GM19397 (cell line): ENCODE measurements around the gene CCDC88C.
"Not testable (repeated sequence)": the region's sequence is repeated elsewhere in the genome, so short reads cannot be mapped to it uniquely, and the experiment has no call there.

ENCODE experiments used
- ATAC-seq: cut with Tn5 transposase; IDR thresholded peaks from one replicate; pipeline ENCODE4 v1.9.1; 2021; ENCODE audit warnings: mild to moderate bottlenecking, moderate library complexity; ENCODE audit not compliant: unreplicated experiment

The CCDC88C gene, protein sequence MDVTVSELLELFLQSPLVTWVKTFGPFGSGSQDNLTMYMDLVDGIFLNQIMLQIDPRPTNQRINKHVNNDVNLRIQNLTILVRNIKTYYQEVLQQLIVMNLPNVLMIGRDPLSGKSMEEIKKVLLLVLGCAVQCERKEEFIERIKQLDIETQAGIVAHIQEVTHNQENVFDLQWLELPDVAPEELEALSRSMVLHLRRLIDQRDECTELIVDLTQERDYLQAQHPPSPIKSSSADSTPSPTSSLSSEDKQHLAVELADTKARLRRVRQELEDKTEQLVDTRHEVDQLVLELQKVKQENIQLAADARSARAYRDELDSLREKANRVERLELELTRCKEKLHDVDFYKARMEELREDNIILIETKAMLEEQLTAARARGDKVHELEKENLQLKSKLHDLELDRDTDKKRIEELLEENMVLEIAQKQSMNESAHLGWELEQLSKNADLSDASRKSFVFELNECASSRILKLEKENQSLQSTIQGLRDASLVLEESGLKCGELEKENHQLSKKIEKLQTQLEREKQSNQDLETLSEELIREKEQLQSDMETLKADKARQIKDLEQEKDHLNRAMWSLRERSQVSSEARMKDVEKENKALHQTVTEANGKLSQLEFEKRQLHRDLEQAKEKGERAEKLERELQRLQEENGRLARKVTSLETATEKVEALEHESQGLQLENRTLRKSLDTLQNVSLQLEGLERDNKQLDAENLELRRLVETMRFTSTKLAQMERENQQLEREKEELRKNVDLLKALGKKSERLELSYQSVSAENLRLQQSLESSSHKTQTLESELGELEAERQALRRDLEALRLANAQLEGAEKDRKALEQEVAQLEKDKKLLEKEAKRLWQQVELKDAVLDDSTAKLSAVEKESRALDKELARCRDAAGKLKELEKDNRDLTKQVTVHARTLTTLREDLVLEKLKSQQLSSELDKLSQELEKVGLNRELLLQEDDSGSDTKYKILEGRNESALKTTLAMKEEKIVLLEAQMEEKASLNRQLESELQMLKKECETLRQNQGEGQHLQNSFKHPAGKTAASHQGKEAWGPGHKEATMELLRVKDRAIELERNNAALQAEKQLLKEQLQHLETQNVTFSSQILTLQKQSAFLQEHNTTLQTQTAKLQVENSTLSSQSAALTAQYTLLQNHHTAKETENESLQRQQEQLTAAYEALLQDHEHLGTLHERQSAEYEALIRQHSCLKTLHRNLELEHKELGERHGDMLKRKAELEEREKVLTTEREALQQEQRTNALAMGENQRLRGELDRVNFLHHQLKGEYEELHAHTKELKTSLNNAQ (N-terminal part only)

DNA sequence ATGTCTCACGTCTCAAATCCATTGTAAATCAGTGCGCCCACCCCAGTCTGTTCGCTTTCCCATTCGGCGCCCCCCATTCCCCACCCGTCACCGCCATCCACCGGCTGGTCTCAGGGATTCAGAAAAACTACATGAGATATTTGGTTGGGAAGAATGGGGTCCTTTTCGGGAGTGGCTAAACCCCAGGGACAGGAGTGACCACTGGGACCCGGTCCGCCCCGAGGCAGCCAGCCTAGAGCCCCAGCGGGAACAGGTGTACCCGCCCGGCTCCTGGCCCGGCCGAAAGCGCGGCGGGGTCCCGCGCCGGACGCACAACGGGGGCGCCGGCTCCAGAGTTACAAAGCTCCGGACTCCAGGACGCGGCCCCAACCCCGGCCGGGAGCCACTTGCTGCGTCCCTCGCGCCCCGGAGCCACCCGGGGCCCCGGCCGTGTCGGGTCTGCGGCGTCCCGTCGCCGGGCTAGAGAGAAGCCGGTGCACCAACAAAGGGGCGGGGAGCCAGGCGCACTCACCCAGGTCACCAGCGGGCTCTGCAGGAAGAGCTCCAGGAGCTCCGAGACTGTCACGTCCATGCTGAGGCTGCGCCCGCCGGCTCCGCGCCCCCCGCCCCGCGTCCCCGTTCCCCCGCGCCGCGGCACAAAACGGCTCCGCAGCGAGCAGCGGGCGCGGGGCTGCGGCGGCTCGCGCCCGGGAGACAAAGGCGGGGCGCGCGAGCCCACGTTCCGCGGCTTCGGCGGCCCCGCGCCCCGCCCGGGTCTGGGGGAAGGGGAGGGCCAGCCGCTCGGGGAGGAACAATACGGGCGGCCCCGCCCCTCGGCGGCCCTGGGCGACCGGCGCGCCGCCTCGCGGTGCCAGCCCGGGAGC, at the start of gene CCDC88C:
TSS of gene CCDC88C (minus strand) at position 701 of the 863 bp plus-strand sequence. CDS start at position 571, 130 bp downstream.
- ATAC-seq: peak; percentile 60

DNA sequence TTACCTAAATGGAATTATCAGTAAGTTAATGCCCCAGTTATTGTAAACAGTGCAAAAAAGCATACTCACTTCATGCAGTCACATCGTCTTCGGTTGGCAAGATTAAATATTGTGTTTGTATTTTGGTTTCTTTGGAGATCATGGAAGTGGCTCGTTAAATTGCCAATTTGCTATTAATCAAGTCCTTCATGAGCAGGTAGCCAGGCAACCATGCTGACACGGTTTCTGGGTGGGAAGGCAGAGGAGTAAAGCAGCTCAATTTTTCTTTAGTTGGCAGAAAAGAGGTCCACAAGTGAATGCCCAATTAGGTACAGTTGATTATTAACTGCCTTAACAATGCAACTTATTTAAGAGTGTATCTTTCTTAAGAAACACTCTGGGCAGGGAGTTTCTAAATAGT, 48.6 kb upstream of the CCDC88C start:
- ATAC-seq: no peak

DNA sequence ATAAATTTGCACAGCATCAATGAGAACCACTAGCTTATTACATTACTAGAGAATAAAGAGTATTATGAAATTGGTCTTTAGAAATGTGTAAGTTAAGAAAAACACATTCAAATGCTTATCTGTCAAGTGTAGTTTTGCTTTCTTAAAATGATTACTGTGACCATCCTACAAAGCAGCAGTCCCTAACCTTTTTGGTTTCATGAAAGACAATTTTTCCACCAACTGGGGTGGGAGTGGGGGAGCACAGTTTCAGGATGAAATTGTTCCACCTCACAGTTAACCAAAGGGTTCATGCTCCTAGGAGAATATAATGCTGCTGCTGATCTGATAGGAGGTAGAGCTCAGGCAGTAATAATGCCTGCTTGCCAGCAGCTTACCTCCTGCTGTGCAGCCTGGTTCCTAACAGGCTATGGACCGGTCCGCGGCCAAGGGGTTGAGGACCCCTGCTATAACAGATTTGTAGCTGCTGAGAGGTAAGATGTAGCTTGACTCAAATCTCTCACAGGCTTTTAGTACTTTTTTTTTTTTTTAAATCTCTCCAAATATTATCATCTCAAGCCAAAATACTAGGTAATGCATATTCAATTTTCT, 47.1 kb upstream of the CCDC88C start:
- no peak for ATAC-seq

DNA sequence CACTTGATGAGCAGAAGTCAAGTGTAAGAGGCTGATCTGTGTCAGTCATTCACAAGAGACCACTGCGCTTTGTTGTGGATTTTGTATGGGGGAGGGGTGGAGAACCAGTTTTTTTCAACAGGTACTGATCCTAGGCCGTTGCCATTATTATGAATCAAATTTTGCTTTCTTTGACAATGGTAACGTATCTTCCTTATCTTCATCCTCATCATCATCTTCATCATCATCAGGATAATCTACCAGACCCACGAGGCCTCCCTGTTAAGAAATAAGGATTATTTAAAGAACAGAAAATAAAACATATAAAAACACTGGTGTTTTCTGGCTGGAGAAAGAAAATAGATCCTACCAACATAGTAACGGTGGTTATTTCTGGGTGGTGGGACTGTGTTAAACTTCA, 41.0 kb upstream of the CCDC88C start:
- no peak for ATAC-seq

DNA sequence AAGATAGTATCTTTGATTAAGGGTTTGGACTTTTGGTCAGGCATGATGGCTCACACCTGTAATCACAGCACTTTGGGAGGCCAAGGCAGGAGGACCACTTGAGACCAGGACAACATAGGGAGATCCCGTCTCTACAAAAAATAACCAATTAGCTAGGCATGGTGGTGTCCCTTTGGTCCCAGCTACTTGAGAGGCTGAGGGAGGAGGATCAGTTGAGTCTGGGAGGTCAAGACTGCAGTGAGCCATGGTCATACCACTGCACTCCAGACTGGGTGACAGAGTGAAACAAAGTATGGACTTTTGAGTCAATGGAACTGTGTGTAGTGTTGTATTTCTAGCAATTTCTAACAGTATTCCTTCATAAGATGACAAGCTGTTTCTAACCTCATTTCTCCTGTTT, 38.7 kb upstream of the CCDC88C start:
- ATAC-seq: no peak

DNA sequence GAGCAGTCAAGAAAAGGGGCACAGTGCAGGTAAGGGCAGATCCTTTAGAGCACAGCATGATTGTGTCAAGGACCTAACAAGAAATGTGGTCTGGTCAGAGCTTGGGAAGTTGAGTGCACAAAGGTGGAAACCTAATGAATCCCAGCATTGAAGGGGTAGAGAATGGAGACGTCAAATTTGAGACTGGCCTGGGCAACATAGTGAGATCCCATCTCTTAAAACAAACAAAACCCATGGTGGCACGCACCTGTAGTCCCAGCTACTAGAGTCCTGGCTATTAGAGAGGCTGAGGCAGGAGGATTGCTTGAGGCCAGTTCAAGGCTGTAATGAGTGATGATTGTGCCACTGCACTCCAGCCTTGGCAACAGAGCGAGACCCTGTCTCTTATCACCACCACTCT, 37.0 kb upstream of the CCDC88C start:
- ATAC-seq: no peak

DNA sequence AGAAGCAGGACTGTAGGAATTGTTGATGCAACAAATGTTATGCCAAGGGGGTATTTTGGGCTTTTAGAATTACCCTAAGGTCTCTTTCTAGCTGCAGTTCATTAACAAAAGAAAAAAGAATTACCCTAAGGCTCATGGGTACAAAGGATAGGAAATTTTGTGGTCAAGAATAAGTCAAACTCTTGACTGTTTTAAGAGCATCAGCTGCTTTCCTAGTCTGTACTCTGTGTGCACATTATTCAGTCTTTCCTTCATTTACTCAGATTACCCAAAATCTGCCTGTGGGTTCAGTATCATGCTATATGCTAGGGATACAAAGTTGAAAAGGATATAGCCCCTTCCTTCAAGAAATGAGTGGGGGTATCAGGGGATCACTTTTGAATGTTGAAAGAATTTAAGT, 36.5 kb upstream of the CCDC88C start:
- no peak for ATAC-seq

DNA sequence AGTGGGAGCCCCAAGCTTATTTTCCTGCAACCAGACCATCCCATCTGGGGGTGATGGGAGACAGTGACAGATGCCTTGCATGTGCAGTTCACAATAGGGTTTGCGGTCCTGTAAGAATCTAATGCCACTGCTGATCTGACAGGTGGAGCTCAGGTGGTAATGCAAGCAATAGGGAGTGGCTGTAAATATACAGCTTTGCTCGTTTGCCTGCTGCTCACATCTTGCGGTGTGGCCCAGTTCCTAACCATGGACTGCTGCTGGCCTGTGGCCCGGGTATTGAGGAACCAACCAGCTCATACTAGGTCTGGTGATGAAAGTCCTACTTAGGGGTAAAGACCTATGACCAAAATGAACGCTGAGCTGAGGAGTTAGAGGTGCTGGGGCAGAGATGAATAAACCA, 36.1 kb upstream of the CCDC88C start:
- ATAC-seq: no peak

DNA sequence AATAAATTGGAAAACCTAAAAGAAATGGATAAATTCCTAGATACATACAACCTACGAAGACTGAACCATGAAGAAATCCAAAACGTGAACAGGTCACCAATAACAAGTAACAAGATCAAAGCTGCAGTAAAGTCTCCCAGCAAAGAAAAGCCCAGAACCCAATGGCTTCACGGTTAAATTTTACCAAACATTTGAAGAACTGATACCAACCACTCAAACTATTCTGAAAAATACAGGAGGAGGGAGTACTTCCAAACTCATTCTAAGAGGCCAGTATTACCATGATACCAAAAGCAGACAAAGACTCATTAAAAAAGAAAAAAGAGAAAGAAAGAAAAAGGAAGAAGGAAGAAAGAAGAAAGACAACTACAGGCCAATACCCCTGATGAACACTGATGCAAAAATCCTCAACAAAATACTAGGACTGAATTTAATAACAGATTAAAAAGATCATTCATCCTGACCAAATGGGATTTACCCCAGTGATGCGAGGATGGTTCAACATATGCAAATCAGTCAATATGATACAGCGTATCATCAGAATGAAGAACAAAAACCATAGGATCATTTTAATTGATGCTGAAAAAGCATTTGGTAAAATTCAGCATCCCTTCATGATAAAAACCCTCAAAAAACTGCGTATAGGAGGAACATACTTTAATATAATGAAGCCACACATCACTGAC, 26.9 kb upstream of the CCDC88C start:
- no peak for ATAC-seq

DNA sequence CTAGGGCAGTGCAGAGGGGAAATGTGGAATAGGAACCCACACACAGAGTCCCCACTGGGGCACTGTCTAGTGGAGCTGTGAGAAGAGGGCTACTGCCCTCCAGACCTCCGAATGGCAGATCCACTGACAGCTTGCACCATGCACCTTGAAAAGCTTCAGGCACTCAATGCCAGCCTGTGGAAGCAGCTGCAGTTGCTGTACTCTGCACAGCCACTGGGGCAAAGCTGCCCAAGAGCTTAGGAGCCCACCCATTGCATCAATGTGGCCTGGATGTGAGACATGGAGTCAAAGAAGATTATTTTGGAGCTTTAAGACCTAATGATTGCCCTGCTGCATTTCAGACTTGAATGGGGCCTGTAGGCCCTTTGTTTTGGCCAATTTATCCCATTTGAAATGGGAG, 21.7 kb upstream of the CCDC88C start:
- no peak for ATAC-seq

DNA sequence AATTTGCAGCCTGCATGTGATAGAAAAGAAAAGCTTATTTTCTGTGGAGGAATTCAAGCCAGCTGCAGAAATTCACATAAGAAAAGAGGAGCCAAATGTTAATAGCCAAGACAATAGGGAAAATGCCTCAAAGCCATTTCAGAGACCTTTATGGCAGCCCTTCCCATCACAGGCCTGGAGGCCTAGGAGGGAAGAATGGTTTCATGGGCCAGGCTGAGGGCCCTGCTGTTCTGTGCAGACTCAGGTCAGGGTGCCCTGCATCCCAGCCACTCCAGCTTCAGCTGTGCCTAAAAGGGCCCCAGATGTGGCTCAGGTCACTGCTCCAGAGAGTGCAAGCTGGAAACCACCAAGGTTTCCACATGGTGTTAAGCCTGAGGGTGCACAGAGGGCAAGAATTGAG, 21.2 kb upstream of the CCDC88C start:
- no peak for ATAC-seq

DNA sequence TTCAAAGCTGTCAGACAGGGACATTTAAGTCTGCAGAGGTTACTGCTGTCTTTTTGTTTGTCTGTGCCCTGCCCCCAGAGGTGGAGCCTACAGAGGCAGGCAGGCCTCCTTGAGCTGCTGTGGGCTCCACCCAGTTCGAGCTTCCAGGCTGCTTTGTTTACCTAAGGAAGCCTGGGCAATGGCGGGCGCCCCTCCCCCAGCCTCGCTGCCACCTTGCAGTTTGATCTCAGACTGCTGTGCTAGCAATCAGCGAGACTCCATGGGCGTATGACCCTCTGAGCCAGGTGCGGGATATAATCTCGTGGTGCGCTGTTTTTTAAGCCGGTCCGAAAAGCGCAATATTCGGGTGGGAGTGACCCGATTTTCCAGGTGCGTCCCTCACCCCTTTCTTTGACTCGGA, 18.6 kb upstream of the CCDC88C start:
- not testable (repeated sequence) for ATAC-seq

DNA sequence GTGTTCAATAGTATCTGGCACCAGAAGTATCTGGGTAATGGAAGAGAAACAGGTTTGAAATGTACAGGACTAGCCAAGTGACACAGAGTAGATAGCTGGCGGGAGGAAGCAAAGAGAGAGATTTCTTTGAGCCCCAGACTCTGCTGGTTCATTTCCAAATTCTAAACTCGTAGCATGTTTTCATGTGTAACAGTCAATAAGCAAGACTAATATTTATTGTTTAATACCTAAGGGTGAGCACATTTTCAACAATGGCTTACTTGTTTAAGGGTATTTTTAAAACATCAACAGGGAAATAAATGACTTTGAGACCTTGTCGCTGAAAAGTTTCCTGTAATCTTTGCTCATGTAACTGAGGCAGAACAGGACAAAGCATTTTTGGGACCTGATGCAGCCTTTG, 11.8 kb upstream of the CCDC88C start:
- no peak for ATAC-seq

DNA sequence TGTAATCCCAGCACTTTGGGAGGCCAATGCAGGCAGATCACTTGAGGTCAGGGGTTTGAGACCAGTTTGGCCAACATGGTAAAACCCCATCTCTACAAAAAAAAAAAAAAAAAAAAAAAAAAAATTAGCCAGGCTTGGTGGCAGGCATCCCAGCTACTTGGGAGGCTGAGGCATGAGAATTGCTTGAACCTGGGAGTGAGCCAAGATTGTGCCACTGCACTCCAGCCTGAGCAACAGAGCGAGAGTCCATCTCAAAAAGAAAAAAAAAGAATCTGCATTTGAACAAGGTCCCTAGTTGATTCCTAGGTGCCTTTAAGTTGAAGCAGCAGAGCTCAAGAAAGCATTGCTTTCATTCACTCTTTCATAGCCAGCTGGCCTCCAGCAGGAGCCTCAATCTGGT, 11.3 kb upstream of the CCDC88C start:
- ATAC-seq: not testable (repeated sequence)

DNA sequence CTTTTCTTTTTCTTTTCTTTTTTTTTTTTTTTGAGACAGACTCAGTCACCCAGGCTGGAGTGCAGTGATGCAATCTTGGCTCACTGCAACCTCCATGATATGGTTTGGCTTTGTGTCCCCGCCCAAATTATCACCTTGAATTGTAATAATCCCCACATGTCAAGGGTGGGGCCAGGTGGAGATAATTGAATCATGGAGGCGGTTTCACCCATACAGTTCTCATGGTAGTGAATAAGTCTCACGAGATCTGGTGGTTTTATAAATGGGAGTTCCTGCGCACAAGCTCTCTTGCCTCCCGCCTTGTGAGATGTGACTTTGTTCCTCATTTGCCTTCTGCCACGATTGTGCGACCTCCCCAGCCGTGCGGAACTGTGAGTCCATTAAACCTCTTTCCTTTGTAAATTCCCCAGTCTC, 7.9 kb upstream of the CCDC88C start:
- not testable (repeated sequence) for ATAC-seq

DNA sequence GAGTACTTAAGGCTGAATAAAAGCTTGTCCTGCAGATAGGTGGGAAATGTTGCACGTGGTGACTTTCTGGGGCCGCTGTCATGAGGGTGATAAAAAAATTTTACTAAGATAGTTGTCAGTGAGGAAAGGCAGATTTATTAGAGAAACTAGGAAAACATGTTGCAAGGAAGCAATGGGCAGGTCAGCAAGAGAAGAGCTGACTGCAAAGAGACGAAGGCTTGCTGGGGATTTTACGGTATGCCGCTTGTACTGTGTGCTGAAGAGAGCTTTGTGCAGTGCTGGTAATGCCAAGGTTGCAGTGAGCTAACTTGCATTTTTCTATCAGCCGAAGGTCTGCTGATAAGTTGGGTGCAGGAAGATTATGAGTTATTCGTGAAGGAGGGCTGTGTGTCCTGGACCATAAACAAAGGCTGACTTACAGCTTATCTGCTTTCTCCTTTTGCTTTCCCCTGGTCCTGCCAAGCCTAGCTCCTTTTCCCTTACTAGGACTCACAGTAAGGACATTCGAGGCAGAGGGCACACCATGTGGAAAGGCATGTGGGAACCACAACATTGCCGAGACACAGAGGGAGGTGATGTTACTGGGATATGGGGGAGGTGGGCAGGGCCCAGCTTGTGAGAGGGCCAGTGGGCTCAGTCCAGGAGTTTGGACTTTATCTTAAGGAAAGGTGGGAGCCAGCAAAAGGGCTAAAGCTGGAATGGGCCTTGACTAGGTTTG, 7.4 kb upstream of the CCDC88C start:
- no peak for ATAC-seq

DNA sequence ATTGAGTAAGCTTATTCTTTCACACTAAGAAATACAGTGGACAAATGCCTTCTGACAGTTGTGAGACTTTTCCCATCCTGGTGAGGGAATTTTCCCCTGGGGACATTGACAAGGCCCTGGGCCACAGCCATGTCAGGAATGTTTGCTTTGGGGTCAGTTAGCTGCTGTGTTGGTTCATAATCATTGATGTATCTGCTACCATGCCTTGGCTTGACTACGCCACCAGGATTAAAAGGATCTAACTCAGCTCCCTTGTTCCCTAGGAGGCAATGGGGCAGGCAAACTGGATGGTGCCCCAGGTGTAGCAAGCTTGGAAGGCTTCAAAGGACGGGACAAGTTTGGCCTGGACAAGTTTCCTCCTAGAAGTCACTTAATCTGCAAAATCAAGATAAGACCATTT, 3.1 kb upstream of the CCDC88C start:
- ATAC-seq: no peak

DNA sequence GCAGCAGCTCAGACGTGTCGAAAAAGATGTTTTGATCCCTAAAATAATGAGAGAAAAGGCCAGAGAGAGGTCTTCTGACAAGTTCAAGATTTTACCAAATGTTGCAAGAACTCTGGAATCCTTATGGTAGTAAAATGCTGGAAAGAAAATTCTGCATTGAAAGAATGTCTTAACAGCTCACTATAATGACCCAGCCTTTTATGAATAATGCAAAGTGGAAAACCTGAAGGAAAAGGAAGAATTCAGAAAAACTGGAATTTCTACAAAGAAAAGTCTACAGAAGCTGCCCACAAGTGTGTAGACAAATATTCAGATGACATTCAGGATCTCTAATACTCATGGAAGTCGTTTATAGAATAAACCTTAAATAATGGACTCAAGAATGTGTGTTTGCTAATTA, 1.8 kb upstream of the CCDC88C start:
- ATAC-seq: no peak

DNA sequence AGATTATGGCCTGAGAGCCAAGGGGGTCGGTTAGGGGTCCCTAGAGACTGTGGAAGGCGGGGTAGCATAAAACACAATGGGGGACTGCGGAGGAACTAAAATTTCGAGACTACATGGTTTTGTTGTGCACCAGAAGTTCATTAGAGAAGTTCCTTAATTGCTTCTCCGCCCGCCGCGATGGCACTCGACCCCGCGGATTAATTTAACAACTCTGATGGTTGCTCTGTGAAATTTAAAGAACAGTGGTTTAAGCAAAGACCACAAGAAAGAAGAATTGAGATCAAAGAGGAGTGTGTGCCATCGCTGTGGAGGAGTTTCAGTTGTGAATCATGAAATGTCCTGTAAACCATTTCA, 1.4 kb upstream of the CCDC88C start:
- ATAC-seq: no peak
